22Rv1 (cell line): ENCODE data around the gene BPIFB2.

Source experiments
- H3K27ac ChIP-seq: fragments of 450-650 bp; 2 replicates; pipeline ENCODE4 v1.5.1; 2017
- CTCF ChIP-seq: fragments of 450-650 bp; IDR thresholded peaks from 2 replicates; pipeline ENCODE4 v1.5.1; 2017; ENCODE audit warnings: mild to moderate bottlenecking
- ZFX ChIP-seq: fragments of 450-650 bp; IDR thresholded peaks from 2 replicates; pipeline ENCODE4 v1.6.1; 2017; ENCODE audit warnings: antibody characterized with exemption, borderline replicate concordance

Gene BPIFB2

GRCh38 chr20:33070111-33071053 is 62.9 kb downstream of the BPIFB2 start:
- TF ChIP-seq CTCF (no peak), ZFX (no peak)
- no peak overlapping the region for H3K27ac ChIP-seq

GRCh38 chr20:33071198-33071597 is 63.7 kb downstream of the BPIFB2 start:
- no peak overlapping the region for H3K27ac ChIP-seq
- TF ChIP-seq ZFX, result no peak
- no peak for TF ChIP-seq CTCF

GRCh38 chr20:33072362-33072761 is 64.9 kb downstream of the BPIFB2 start:
- no peak overlapping the region for H3K27ac ChIP-seq
- TF ChIP-seq CTCF, result no peak
- no peak for TF ChIP-seq ZFX

GRCh38 chr20:33072813-33073212 is 65.3 kb downstream of the BPIFB2 start:
- TF ChIP-seq ZFX (no peak), CTCF (no peak)
- no peak overlapping the region for H3K27ac ChIP-seq
